Liver (tissue), 9 donors: ENCODE measurements around the gene RTN1. TPM values are rescaled to one million over a fixed set of nuclear protein-coding genes. Genes with fewer than 3 reads are reported as not detected.

Experiments
- DNase-seq: peaks from one replicate; pipeline ENCODE4 v3.0.0-alpha.2; 2017; ENCODE audit warnings: low spot score
- H3K27ac ChIP-seq, 2 donors: one replicate each; pipeline ENCODE4 v1.7.0; 2013; ENCODE audit warnings: inconsistent platforms in 2 of 2, low read length in 2 of 2, control low read depth in 1 of 2, low read depth in 1 of 2, mild to moderate bottlenecking in 1 of 2
- H3K27me3 ChIP-seq, 4 donors: one replicate each; pipeline versions ENCODE4 v1.6.1 to v1.7.0; 2013; ENCODE audit warnings: low read length in 3 of 4, inconsistent platforms in 1 of 4, mild to moderate bottlenecking in 1 of 4, moderate library complexity in 1 of 4; ENCODE audit not compliant: control insufficient read depth in 4 of 4, insufficient read depth in 4 of 4
- H3K36me3 ChIP-seq, 4 donors: one replicate each; pipeline versions ENCODE4 v1.6.1 to v1.7.0; 2013; ENCODE audit warnings: low read length in 3 of 4, mild to moderate bottlenecking in 3 of 4, low read depth in 1 of 4, moderate library complexity in 1 of 4; ENCODE audit not compliant: control insufficient read depth in 4 of 4, insufficient read depth in 3 of 4
- H3K4me1 ChIP-seq, 4 donors: one replicate each; pipeline versions ENCODE4 v1.6.1 to v1.7.0; 2013; ENCODE audit warnings: low read length in 3 of 4, mild to moderate bottlenecking in 3 of 4, moderate library complexity in 1 of 4; ENCODE audit not compliant: control insufficient read depth in 4 of 4, insufficient read depth in 4 of 4
- H3K4me3 ChIP-seq, 3 donors: one replicate each; pipeline versions ENCODE4 v1.6.1 to v1.7.0; 2013; ENCODE audit warnings: low read length in 3 of 3, control low read depth in 1 of 3, low read depth in 1 of 3, mild to moderate bottlenecking in 1 of 3
- H3K9ac ChIP-seq, 2 donors: one replicate each; pipeline ENCODE4 v1.7.0; 2013; ENCODE audit warnings: low read length in 2 of 2, mild to moderate bottlenecking in 2 of 2, moderate library complexity in 2 of 2, control low read depth in 1 of 2, low read depth in 1 of 2
- H3K9me3 ChIP-seq, 4 donors: one replicate each; pipeline versions ENCODE4 v1.6.1 to v1.7.0; 2013; ENCODE audit warnings: low read length in 3 of 4; ENCODE audit not compliant: control insufficient read depth in 4 of 4
- EGR1 ChIP-seq, 2 donors: IDR thresholded peaks; 2 replicates each; pipeline ENCODE4 v1.6.1; 2016 to 2018; ENCODE audit warnings: antibody characterized with exemption in 2 of 2, low read depth in 2 of 2
- FOXA2 ChIP-seq: IDR thresholded peaks from 2 replicates; pipeline ENCODE4 v1.6.1; 2016; ENCODE audit warnings: antibody characterized with exemption
- GABPA ChIP-seq, 2 donors: IDR thresholded peaks in 1 of 2; conservative IDR thresholded peaks in 1 of 2; 2 replicates each; pipeline ENCODE4 v1.6.1; 2016; ENCODE audit warnings: antibody characterized with exemption in 2 of 2, mild to moderate bottlenecking in 1 of 2, moderate library complexity in 1 of 2
- HNF4A ChIP-seq, 2 donors: conservative IDR thresholded peaks; 2 replicates each; pipeline ENCODE4 v1.6.1; 2016; ENCODE audit warnings: antibody characterized with exemption in 2 of 2, mild to moderate bottlenecking in 2 of 2
- HNF4G ChIP-seq: IDR thresholded peaks from 2 replicates; pipeline ENCODE4 v1.6.1; 2016; ENCODE audit warnings: antibody characterized with exemption
- NR2F2 ChIP-seq: IDR thresholded peaks from 2 replicates; pipeline ENCODE4 v1.6.1; 2016; ENCODE audit warnings: antibody characterized with exemption
- RAD21 ChIP-seq, 2 donors: IDR thresholded peaks; 2 replicates each; pipeline ENCODE4 v1.6.1; 2016; ENCODE audit warnings: antibody characterized with exemption in 2 of 2, mild to moderate bottlenecking in 2 of 2
- RXRA ChIP-seq, 2 donors: IDR thresholded peaks; 2 replicates each; pipeline ENCODE4 v1.6.1; 2017 to 2018; ENCODE audit warnings: antibody characterized with exemption in 2 of 2, mild to moderate bottlenecking in 1 of 2
- SP1 ChIP-seq: IDR thresholded peaks from 2 replicates; pipeline ENCODE4 v1.6.1; 2018; ENCODE audit warnings: antibody characterized with exemption, mild to moderate bottlenecking
- WGBS: extraction: QIAGEN DNeasy Blood & Tissue Kit; methylation state at CpG from one replicate; pipeline ENCODE4 v1.1.7; 2013; 5-methylcytosine and 5-hydroxymethylcytosine counted together
- polyA plus RNA-seq, 2 donors: library from polyadenylated mRNA; stranded (reverse) in 1 of 2; unstranded in 1 of 2; fragments of 200-250 nt in 1 of 2; fragments of >200 nt in 1 of 2; fragmentation: Nextera tagmentation in 1 of 2; extraction: Ambion mirVana in 1 of 2; gene quantifications; one replicate each; pipeline versions ENCODE4 v1.2.1 to v1.2.3, GENCODE V29; 2013 to 2015
- total RNA-seq, 2 donors: library from RNA; depleted of rRNA; stranded (reverse); fragments of >200 nt; gene quantifications; one replicate each; pipeline ENCODE4 v1.2.3, GENCODE V29; 2014
- TF ChIP-seq, protein P1 (sequence below): IDR thresholded peaks from 2 replicates; pipeline ENCODE4 v1.6.1; 2016; ENCODE audit warnings: antibody characterized with exemption
- TF ChIP-seq, protein P2 (sequence below): IDR thresholded peaks from 2 replicates; pipeline ENCODE4 v1.6.1; 2016; ENCODE audit warnings: antibody characterized with exemption
- TF ChIP-seq, protein P3 (sequence below): fragments of 150-350 bp; IDR thresholded peaks from 2 replicates; pipeline ENCODE4 v1.5.1; 2017; ENCODE audit warnings: improper control_type of control experiment, low read depth, low read length; ENCODE audit not compliant: missing input control
- TF ChIP-seq, protein P4 (sequence below): IDR thresholded peaks from 2 replicates; pipeline ENCODE4 v1.6.1; 2016; ENCODE audit warnings: antibody characterized with exemption, mild to moderate bottlenecking
- TF ChIP-seq, protein P5 (sequence below): IDR thresholded peaks from 2 replicates; pipeline ENCODE4 v1.6.1; 2016; ENCODE audit warnings: antibody characterized with exemption
- donor health status: healthy.
- donor health status: healthy.
- donor health status: healthy.
- donor health status: healthy.
- donor health status: healthy.

Gene RTN1
- total and polyA plus RNA-seq, 4 donors, result 0.08 to 1.8 (median 0.37) TPM

DNA sequence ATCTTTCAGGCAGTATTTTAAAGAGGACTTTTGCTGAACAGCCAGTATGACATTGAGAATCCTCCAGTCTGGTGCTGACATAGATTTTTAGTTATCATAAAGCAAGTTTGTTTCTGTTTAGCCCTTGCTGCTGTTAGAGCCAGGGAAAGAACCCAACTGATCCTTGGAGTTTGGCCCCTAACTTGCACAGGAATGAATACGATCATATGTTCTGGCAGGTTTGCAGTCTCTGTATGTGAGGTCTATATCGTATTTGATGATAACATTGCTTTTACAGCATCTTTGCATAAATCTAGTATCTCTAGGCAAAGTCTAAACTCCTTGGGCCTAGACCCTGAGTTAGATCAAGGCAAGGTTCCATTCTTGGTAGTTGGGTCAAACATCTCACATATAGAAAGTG lies 289.7 kb downstream of the RTN1 start:
- DNase-seq, result no peak
- H3K4me1 ChIP-seq, result peaks cover 4 to 10% (median 7%) of the 10 kb centered on the region in 4 donors
- peaks cover 0 to 5% (median 3%) of the 10 kb centered on the region in 4 donors for H3K27me3 ChIP-seq
- TF ChIP-seq, protein P1, sequence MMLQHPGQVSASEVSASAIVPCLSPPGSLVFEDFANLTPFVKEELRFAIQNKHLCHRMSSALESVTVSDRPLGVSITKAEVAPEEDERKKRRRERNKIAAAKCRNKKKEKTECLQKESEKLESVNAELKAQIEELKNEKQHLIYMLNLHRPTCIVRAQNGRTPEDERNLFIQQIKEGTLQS, result no peak
- TF ChIP-seq NR2F2, result no peak
- TF ChIP-seq, protein P2, sequence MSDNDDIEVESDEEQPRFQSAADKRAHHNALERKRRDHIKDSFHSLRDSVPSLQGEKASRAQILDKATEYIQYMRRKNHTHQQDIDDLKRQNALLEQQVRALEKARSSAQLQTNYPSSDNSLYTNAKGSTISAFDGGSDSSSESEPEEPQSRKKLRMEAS, result no peak
- no peaks in the 10 kb centered on the region for H3K9me3 ChIP-seq
- WGBS, result 87% methylated on average over 2 of the region's 2 CpGs
- H3K4me3 ChIP-seq, result no peak overlapping the region
- no peaks in the 10 kb centered on the region for H3K36me3 ChIP-seq
- H3K27ac ChIP-seq, result no peak overlapping the region
- no peak overlapping the region for H3K9ac ChIP-seq

DNA sequence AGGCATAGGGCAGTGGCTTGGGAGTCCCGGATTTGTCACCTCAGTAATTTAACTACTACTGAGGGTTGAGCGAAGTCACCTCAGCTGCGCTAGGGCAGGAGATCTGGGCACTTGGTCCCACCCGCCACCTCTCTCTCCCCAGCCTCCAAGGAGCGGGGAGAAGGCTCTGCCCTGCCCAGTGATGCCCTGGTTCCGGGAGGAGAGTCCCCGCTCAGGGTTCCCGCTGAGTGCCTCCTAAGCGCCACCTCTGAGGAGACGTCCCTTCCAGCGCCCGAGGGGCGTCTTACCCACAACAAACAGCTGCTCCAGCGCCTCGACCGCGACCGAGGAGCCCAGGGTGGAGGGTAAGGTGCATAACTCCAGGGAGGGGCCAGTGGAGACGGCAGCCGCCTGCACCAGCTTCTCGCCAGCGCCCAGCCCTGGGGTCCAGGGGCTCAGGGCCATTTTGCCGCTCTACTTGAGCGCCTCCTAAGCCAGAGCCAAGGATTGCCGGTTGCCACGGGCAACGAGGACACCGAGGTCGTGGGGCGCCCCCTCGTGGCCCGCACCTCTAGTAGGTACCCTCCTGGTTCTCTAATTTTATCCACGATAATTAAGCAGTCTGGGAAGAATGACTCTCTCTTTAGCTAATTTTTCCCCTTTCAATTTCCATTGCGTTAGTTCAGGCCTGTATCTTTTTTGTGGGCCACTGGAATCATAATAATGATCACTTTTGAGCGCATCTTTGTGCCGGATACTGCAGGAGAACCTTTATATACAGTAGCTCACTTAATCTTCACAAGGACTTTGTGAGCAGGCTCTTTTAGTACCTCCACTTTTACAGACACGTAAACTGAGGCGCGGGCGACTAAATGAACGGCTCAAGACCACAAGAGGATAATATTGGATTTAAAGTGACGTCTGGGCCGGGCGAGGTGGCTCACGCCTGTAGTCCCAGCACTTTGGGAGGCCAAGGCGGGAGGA lies 294.0 kb downstream of the RTN1 start, which contains the start of gene CCDC175:
TSS of gene CCDC175 (minus strand) at position 481 of the 963 bp plus-strand sequence. CDS start at position 444, 37 bp downstream.
- peak; percentile 84 for DNase-seq
- Histone ChIP-seq H3K4me1 (peaks cover 4 to 10% (median 7%) of the 10 kb centered on the region in 4 donors), H3K27me3 (peaks cover 0 to 5% (median 3%) of the 10 kb centered on the region in 4 donors), H3K27ac (no peak within 1 kb of the TSS), H3K36me3 (no peaks in the 10 kb centered on the region), H3K9me3 (no peaks in the 10 kb centered on the region), H3K4me3 (peak within 1 kb of the TSS in 2 of 3 donors; percentile 31 to 35), H3K9ac (no peak within 1 kb of the TSS)
- WGBS, result 18% methylated on average over 46 of the region's 46 CpGs
- TF ChIP-seq, protein P3, sequence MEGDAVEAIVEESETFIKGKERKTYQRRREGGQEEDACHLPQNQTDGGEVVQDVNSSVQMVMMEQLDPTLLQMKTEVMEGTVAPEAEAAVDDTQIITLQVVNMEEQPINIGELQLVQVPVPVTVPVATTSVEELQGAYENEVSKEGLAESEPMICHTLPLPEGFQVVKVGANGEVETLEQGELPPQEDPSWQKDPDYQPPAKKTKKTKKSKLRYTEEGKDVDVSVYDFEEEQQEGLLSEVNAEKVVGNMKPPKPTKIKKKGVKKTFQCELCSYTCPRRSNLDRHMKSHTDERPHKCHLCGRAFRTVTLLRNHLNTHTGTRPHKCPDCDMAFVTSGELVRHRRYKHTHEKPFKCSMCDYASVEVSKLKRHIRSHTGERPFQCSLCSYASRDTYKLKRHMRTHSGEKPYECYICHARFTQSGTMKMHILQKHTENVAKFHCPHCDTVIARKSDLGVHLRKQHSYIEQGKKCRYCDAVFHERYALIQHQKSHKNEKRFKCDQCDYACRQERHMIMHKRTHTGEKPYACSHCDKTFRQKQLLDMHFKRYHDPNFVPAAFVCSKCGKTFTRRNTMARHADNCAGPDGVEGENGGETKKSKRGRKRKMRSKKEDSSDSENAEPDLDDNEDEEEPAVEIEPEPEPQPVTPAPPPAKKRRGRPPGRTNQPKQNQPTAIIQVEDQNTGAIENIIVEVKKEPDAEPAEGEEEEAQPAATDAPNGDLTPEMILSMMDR, result peak; percentile 60
- peak; percentile 63 to 77 for TF ChIP-seq RAD21 (IDR thresholded peaks at IDR 0.05)
- TF ChIP-seq, protein P4, sequence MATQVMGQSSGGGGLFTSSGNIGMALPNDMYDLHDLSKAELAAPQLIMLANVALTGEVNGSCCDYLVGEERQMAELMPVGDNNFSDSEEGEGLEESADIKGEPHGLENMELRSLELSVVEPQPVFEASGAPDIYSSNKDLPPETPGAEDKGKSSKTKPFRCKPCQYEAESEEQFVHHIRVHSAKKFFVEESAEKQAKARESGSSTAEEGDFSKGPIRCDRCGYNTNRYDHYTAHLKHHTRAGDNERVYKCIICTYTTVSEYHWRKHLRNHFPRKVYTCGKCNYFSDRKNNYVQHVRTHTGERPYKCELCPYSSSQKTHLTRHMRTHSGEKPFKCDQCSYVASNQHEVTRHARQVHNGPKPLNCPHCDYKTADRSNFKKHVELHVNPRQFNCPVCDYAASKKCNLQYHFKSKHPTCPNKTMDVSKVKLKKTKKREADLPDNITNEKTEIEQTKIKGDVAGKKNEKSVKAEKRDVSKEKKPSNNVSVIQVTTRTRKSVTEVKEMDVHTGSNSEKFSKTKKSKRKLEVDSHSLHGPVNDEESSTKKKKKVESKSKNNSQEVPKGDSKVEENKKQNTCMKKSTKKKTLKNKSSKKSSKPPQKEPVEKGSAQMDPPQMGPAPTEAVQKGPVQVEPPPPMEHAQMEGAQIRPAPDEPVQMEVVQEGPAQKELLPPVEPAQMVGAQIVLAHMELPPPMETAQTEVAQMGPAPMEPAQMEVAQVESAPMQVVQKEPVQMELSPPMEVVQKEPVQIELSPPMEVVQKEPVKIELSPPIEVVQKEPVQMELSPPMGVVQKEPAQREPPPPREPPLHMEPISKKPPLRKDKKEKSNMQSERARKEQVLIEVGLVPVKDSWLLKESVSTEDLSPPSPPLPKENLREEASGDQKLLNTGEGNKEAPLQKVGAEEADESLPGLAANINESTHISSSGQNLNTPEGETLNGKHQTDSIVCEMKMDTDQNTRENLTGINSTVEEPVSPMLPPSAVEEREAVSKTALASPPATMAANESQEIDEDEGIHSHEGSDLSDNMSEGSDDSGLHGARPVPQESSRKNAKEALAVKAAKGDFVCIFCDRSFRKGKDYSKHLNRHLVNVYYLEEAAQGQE, result no peak

DNA sequence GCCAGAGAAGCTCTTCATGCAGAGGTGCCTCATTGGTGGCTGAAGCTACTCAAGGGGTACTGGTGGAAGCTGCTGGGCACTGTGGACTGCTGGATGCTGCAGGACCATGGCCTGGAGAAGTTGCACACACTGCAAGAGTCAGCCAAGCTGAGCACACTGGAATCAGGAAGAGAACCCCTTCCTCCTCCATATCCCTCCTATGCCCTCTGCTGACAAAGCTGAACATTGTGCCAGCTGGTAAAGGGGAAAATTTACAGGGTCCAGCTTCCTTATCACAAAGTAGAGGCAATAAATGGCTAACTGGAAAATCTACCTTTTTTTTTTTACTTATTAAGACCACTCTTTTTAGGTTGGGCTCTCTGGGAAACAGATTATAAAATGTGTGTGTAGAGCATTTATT lies 300.5 kb downstream of the RTN1 start:
- H3K4me1 ChIP-seq, result no peaks in the 10 kb centered on the region
- no peaks in the 10 kb centered on the region for H3K36me3 ChIP-seq
- no peaks in the 10 kb centered on the region for H3K9me3 ChIP-seq
- H3K27me3 ChIP-seq, result peaks cover 0 to 5% (median 1%) of the 10 kb centered on the region in 4 donors
- H3K9ac ChIP-seq, result no peak overlapping the region
- DNase-seq, result no peak
- no peak overlapping the region for H3K4me3 ChIP-seq
- no peak overlapping the region for H3K27ac ChIP-seq
- TF ChIP-seq, protein P3, result no peak
- no peak for TF ChIP-seq EGR1 (IDR thresholded peaks at IDR 0.05; ENCODE audit: low read depth in 2 of 2)
- TF ChIP-seq SP1, result no peak
- no peak for TF ChIP-seq HNF4G
- TF ChIP-seq RXRA (IDR thresholded peaks at IDR 0.05), result no peak
- TF ChIP-seq, protein P2, result no peak
- TF ChIP-seq GABPA (IDR thresholded peaks at IDR 0.05 in 1 of 2, conservative IDR thresholded peaks at IDR 0.05 in 1 of 2), result no peak
- TF ChIP-seq, protein P5, sequence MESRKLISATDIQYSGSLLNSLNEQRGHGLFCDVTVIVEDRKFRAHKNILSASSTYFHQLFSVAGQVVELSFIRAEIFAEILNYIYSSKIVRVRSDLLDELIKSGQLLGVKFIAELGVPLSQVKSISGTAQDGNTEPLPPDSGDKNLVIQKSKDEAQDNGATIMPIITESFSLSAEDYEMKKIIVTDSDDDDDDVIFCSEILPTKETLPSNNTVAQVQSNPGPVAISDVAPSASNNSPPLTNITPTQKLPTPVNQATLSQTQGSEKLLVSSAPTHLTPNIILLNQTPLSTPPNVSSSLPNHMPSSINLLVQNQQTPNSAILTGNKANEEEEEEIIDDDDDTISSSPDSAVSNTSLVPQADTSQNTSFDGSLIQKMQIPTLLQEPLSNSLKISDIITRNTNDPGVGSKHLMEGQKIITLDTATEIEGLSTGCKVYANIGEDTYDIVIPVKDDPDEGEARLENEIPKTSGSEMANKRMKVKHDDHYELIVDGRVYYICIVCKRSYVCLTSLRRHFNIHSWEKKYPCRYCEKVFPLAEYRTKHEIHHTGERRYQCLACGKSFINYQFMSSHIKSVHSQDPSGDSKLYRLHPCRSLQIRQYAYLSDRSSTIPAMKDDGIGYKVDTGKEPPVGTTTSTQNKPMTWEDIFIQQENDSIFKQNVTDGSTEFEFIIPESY, result no peak
- TF ChIP-seq, protein P1, result no peak
- TF ChIP-seq HNF4A (conservative IDR thresholded peaks at IDR 0.05), result no peak
- no peak for TF ChIP-seq FOXA2
